ENCODE measurements around the gene COL21A1.

DNA sequence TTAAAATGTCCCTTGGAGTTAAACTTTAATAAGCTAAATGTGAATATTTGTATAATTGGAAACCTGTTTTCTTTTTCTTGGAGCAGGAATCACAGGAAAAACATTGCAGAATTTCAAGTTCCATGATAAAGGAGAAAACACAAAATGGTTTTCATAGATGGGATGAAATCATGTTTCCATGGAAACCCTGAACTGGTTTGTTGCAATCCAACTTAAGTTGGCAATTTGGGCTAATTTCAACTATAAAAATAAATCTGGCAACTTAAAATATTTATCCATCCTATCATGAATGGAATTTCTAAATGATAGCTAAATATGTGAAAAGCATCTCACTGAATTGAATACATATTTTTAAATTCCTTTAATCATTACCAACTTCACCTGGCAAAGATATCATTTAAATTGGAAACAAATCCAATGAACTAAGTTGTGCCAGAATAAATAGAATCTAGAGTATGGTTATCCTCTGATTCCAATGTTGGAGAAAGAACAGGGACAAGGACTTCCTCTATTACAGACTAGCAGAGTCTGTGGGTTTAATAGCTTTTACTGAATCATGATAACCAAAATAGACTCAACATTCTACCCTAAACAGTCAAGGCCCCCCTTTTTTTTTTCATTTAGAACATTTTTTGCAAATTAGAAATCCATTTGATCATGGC is 33.2 kb downstream of the COL21A1 start:
- TF ChIP-seq, protein P1, sequence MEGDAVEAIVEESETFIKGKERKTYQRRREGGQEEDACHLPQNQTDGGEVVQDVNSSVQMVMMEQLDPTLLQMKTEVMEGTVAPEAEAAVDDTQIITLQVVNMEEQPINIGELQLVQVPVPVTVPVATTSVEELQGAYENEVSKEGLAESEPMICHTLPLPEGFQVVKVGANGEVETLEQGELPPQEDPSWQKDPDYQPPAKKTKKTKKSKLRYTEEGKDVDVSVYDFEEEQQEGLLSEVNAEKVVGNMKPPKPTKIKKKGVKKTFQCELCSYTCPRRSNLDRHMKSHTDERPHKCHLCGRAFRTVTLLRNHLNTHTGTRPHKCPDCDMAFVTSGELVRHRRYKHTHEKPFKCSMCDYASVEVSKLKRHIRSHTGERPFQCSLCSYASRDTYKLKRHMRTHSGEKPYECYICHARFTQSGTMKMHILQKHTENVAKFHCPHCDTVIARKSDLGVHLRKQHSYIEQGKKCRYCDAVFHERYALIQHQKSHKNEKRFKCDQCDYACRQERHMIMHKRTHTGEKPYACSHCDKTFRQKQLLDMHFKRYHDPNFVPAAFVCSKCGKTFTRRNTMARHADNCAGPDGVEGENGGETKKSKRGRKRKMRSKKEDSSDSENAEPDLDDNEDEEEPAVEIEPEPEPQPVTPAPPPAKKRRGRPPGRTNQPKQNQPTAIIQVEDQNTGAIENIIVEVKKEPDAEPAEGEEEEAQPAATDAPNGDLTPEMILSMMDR (IDR thresholded peaks at IDR 0.05), result no peak
- no peak for TF ChIP-seq POLR2A (IDR thresholded peaks at IDR 0.05)
